K562 (cell line): ENCODE data around the gene DCAF11. TPM values are rescaled to one million over a fixed set of nuclear protein-coding genes. Genes with fewer than 3 reads are reported as not detected.
A peak's percentile ranks its signal among the peaks of the same experiment; 100 is the strongest.

Source experiments
- ATAC-seq: fragments of 200-7000 bp; cut with Tn5 transposase; 3 replicates; pipeline ENCODE4 v1.9.1; 2020; ENCODE audit warnings: moderate library complexity
- BruUV-seq: library from RNA; stranded (reverse); fragments of 400-500 nt; replicated peaks from 2 replicates; lab custom pipeline; 2021; lab: Mats Ljungman, UMichigan
- CTCF ChIA-PET: fragments of 300-600 bp; formaldehyde crosslinking; extraction: SDS; loops from one replicate; lab custom pipeline; 2021; ENCODE audit warnings: low intra/inter-chr PET ratio; lab: Yijun Ruan, JAX
- POLR2A ChIA-PET: fragments of 300-600, 350-650 bp; sonication (Branson Sonifier 250); formaldehyde crosslinking; extraction: SDS; loops from one replicate; lab custom pipeline; 2021; ENCODE audit warnings: antibody characterized with exemption, inconsistent platforms; lab: Yijun Ruan, JAX
- DNase-seq, 4 experiments: peaks; one replicate each; pipeline versions ENCODE4 v3.0.0 to v3.0.0-alpha.2; 2011 to 2018; ENCODE audit warnings: low spot score in 3 of 4, mixed read lengths in 3 of 4; ENCODE audit errors: extremely low read depth in 1 of 4
- FAIRE-seq: peaks from 2 replicates; lab custom pipeline; 2011; peaks lifted over from hg19 to GRCh38; lab: Jason Lieb, UNC
- H2AFZ ChIP-seq: 2 replicates; pipeline ENCODE4 v1.6.0; 2011; ENCODE audit warnings: low read depth, low read length, control low read depth, inconsistent platforms
- H3K27ac ChIP-seq: fragments of 200-600 bp; 3 replicates; pipeline ENCODE4 v1.8.0; 2011; ENCODE audit warnings: low read depth, mild to moderate bottlenecking, control low read depth, inconsistent platforms, low read length, moderate library complexity, mixed read lengths; ENCODE audit errors: extremely low read depth
- H3K27me3 ChIP-seq, 2 experiments: fragments of 300-600 bp in 1 of 2; 2 replicates in 1 of 2; 3 replicates in 1 of 2; pipeline versions ENCODE4 v1.6.0 to v1.8.0; 2011; ENCODE audit warnings: inconsistent platforms in 2 of 2, low read length in 2 of 2, mild to moderate bottlenecking in 1 of 2, mixed read lengths in 1 of 2, moderate library complexity in 1 of 2; ENCODE audit not compliant: control insufficient read depth in 2 of 2, insufficient read depth in 2 of 2
- H3K36me3 ChIP-seq: fragments of 300-600 bp; 3 replicates; pipeline ENCODE4 v1.8.0; 2011; ENCODE audit warnings: mild to moderate bottlenecking, low read length, inconsistent platforms; ENCODE audit not compliant: control insufficient read depth, insufficient read depth
- H3K4me1 ChIP-seq, 2 experiments: fragments of 200-600 bp in 1 of 2; replicated peaks in 1 of 2; 2 replicates in 1 of 2; 3 replicates in 1 of 2; pipeline versions ENCODE4 v1.5.1 to v1.8.0; 2011; ENCODE audit warnings: inconsistent platforms in 2 of 2, low read length in 2 of 2, mild to moderate bottlenecking in 1 of 2, mixed read lengths in 1 of 2, moderate library complexity in 1 of 2; ENCODE audit not compliant: control insufficient read depth in 2 of 2, insufficient read depth in 2 of 2
- H3K4me2 ChIP-seq: 2 replicates; pipeline ENCODE4 v1.6.1; 2011; ENCODE audit warnings: low read length, control low read depth, inconsistent platforms, mixed read lengths; ENCODE audit not compliant: insufficient read depth
- H3K4me3 ChIP-seq: fragments of 200-600 bp; sonication (generic), shearing (Covaris generic); 2 replicates; pipeline ENCODE4 v1.5.1; 2016; ENCODE audit warnings: control low read depth, inconsistent platforms
- H3K79me2 ChIP-seq: fragments of 200-600 bp; 3 replicates; pipeline ENCODE4 v1.8.0; 2011; ENCODE audit warnings: low read length, inconsistent platforms; ENCODE audit not compliant: control insufficient read depth, insufficient read depth
- H3K9ac ChIP-seq, 2 experiments: 2 replicates each; pipeline versions ENCODE4 v1.6.0 to v1.6.1; 2011; ENCODE audit warnings: low read depth in 2 of 2, low read length in 2 of 2, control low read depth in 1 of 2, inconsistent platforms in 1 of 2, mild to moderate bottlenecking in 1 of 2, mixed read lengths in 1 of 2; ENCODE audit not compliant: insufficient read depth in 1 of 2
- H3K9me1 ChIP-seq: one replicate; pipeline ENCODE4 v1.6.0; 2011; ENCODE audit warnings: inconsistent platforms, mild to moderate bottlenecking, low read length, moderate library complexity; ENCODE audit not compliant: control insufficient read depth, insufficient read depth
- H3K9me3 ChIP-seq: replicated peaks from 2 replicates; pipeline ENCODE4 v1.5.1; 2011; ENCODE audit warnings: low read depth, low read length, inconsistent platforms; ENCODE audit not compliant: control insufficient read depth, insufficient read depth
- H4K20me1 ChIP-seq: replicated peaks from 2 replicates; pipeline ENCODE4 v1.6.1; 2011; ENCODE audit warnings: low read length, inconsistent platforms, mixed read lengths; ENCODE audit not compliant: control insufficient read depth, insufficient read depth
- GABPB2 ChIP-seq: fragments of 250-450 bp; sonication (Bioruptor Pico); conservative IDR thresholded peaks from 2 replicates; pipeline ENCODE4 v1.5.1; 2021; ENCODE audit warnings: mild to moderate bottlenecking
- KDM1A ChIP-seq, 2 experiments: fragments of 450-650 bp; IDR thresholded peaks; 2 replicates each; pipeline ENCODE4 v1.6.1; 2016; ENCODE audit warnings: mild to moderate bottlenecking in 2 of 2
- MCM5 ChIP-seq: fragments of 450-650 bp; IDR thresholded peaks from 2 replicates; pipeline ENCODE4 v1.6.1; 2016; ENCODE audit warnings: low read depth
- PHF8 ChIP-seq: fragments of 200-600 bp; sonication (generic); IDR thresholded peaks from 2 replicates; pipeline ENCODE4 v1.6.1; 2012; ENCODE audit warnings: mixed run types, mild to moderate bottlenecking, inconsistent platforms, low read length, moderate library complexity, borderline replicate concordance
- RBM25 ChIP-seq: fragments of 200-400 bp; formaldehyde crosslinking; IDR thresholded peaks from 2 replicates; pipeline ENCODE4 v1.6.1; 2018; ENCODE audit warnings: low read length, low read depth, moderate library complexity; ENCODE audit not compliant: severe bottlenecking
- SMARCA5 ChIP-seq: fragments of 450-650 bp; IDR thresholded peaks from 2 replicates; pipeline ENCODE4 v1.6.1; 2016
- SRSF9 ChIP-seq: fragments of 200-400 bp; formaldehyde crosslinking; IDR thresholded peaks from 2 replicates; pipeline ENCODE4 v1.6.1; 2017; ENCODE audit warnings: low read depth, low read length, borderline replicate concordance
- ZBTB2 ChIP-seq: fragments of 450-650 bp; IDR thresholded peaks from 2 replicates; pipeline ENCODE4 v1.6.1; 2016; ENCODE audit warnings: antibody characterized with exemption
- ZBTB40 ChIP-seq, 2 experiments: fragments of 450-650 bp in 1 of 2; sonication (generic) in 1 of 2; formaldehyde crosslinking in 1 of 2; IDR thresholded peaks; 2 replicates each; pipeline versions ENCODE4 v1.7.1 to v1.9.0; 2016 to 2022; ENCODE audit warnings: inconsistent platforms in 1 of 2, mild to moderate bottlenecking in 1 of 2, missing genetic modification reagents in 1 of 2
- ZNF511 ChIP-seq: sonication (generic); formaldehyde crosslinking; IDR thresholded peaks from 2 replicates; pipeline ENCODE4 v1.8.0; 2022; ENCODE audit warnings: mild to moderate bottlenecking, missing genetic modification reagents
- WGBS: fragments of 100-300 bp; shearing (Covaris generic); methylation state at CpG from one replicate; pipeline ENCODE4 v1.1.6; 2016; ENCODE audit warnings: low coverage, mixed read lengths; ENCODE audit not compliant: insufficient coverage; ENCODE audit errors: missing lambda C conversion rate; 5-methylcytosine and 5-hydroxymethylcytosine counted together
- in situ Hi-C: fragments of 300-500 bp; cut with MboI; formaldehyde crosslinking; loops from 4 replicates; pipeline ENCODE4 v1.15.0; 2018; ENCODE audit warnings: inconsistent platforms, mixed read lengths
- intact Hi-C: fragments of 100-400 bp; cut with micrococcal nuclease; formaldehyde crosslinking; loops from 2 replicates; pipeline ENCODE4 v1.14.2; 2022
- polyA plus RNA-seq, 8 experiments: library from polyadenylated mRNA; depleted of rRNA in 4 of 8; stranded (reverse) in 5 of 8; unstranded in 3 of 8; fragments of >200 nt; fragmentation: Nextera tagmentation in 2 of 8; fragmentation: Illumina TruSeq in 1 of 8; extraction: Ambion mirVana in 2 of 8; extraction: Trizol in 1 of 8; gene quantifications; 2 replicates each; pipeline versions ENCODE4 v1.2.1 to v1.2.3, GENCODE V29; 2011 to 2014; ENCODE audit warnings: inconsistent platforms in 1 of 8, missing spikeins in 1 of 8
- total RNA-seq, 7 experiments: library from RNA; depleted of rRNA in 6 of 7; stranded (reverse); fragments of >200 nt in 6 of 7; fragmentation: Illumina TruSeq in 2 of 7; extraction: Trizol in 2 of 7; gene quantifications; 2 replicates each; pipeline versions ENCODE4 v1.2.1 to v1.2.3, GENCODE V29; 2011 to 2021; ENCODE audit warnings: low replicate concordance in 1 of 7

DCAF11 gene
- total and polyA plus RNA-seq, 9 of the 15 experiments (the other 6 are each of a cell fraction or from before 2014, with no cell fraction given), result 8.5 to 46.2 (median 36.4) TPM

- no peak for TF ChIP-seq ZBTB2
- TF ChIP-seq, all 486 proteins: peak for 0
Measured at GRCh38 chr14:24143511-24143910, 28.9 kb downstream of the DCAF11 start (continued).

GRCh38 chr14:24144451-24144850 lies 29.9 kb downstream of the DCAF11 start:
- FAIRE-seq, result no peak
- H3K4me3 ChIP-seq, result no peak overlapping the region
- in situ Hi-C loops (no loop called here), intact Hi-C loops (loop anchor here (10.0 kb wide), 1 partner anchor 50 kb away; the partner anchor contains the start of gene PCK2)
- ChIA-PET CTCF (no interaction called here), POLR2A (no interaction called here)
- no peak for ATAC-seq
- no peaks in the 10 kb centered on the region for H4K20me1 ChIP-seq
- no TSS peak for BruUV-seq
- H3K4me1 ChIP-seq, result peaks cover 33 to 51% of the 10 kb centered on the region in 2 experiments; a peak in 4 of 5 replicates
- 47% methylated on average over 1 of the region's 1 CpG for WGBS
- DNase-seq, result no peak
- H3K4me2 ChIP-seq, result no peak overlapping the region
- peaks cover 54% of the 10 kb centered on the region for H3K79me2 ChIP-seq
- H3K36me3 ChIP-seq, result peaks cover 36% of the 10 kb centered on the region; the same call in 2 of the 3 replicates
- no peak overlapping the region for H3K9ac ChIP-seq
- H3K9me1 ChIP-seq, result peaks cover 5% of the 10 kb centered on the region
- H3K27me3 ChIP-seq, result no peaks in the 10 kb centered on the region
- H2AFZ ChIP-seq, result no peak overlapping the region
- no peaks in the 10 kb centered on the region for H3K9me3 ChIP-seq
- H3K27ac ChIP-seq, result no peak overlapping the region
- no peak for TF ChIP-seq MCM5
- TF ChIP-seq SRSF9, result no peak
- no peak for TF ChIP-seq ZBTB40 (IDR thresholded peaks at IDR 0.05)
- TF ChIP-seq ZBTB40 (CRISPR knock-in tag; IDR thresholded peaks at IDR 0.05), result no peak
- TF ChIP-seq PHF8, result no peak
- TF ChIP-seq GABPB2 (CRISPR knock-in tag), result no peak
- peak; percentile 72 to 77 for TF ChIP-seq KDM1A (IDR thresholded peaks at IDR 0.05)
- TF ChIP-seq ZNF511 (CRISPR knock-in tag), result no peak
- peak; percentile 96 for TF ChIP-seq RBM25
- peak; percentile 71; the same call in 1 of the 2 replicates for TF ChIP-seq SMARCA5
